Activated CD8-positive, alpha-beta memory T cell treated with anti-CD3 and anti-CD28 coated beads, Interleukin-2, amount 10 ng/mL, durations not matched to agents 7 days and 5 days (primary cell): ENCODE data around the gene PDE4A. TPM values are rescaled to one million over a fixed set of nuclear protein-coding genes. Genes with fewer than 3 reads are reported as not detected.
"Not testable (repeated sequence)": the region's sequence is repeated elsewhere in the genome, so short reads cannot be mapped to it uniquely, and the experiment has no call there.

Experiments
- ATAC-seq: fragments of 150-1000 bp; cut with Tn5 transposase; one replicate; pipeline ENCODE4 v1.10.0; 2021; ENCODE audit warnings: moderate library complexity
- CTCF ChIA-PET: fragments of 350-600 bp; sonication (Branson Sonifier 250); formaldehyde crosslinking; loops from one replicate; lab custom pipeline; 2021; ENCODE audit warnings: antibody characterized with exemption; lab: Charles Lee
- DNase-seq: peaks from one replicate; pipeline ENCODE4 v3.0.0-alpha.2; 2020
- H3K27ac Mint-ChIP-seq: one replicate; pipeline ENCODE4 v1.8.0; 2021; ENCODE audit warnings: mild to moderate bottlenecking, mixed read lengths
- H3K27me3 Mint-ChIP-seq: one replicate; pipeline ENCODE4 v1.8.0; 2021; ENCODE audit warnings: mixed read lengths
- H3K36me3 Mint-ChIP-seq: one replicate; pipeline ENCODE4 v1.8.0; 2021; ENCODE audit warnings: mild to moderate bottlenecking, mixed read lengths
- H3K4me1 Mint-ChIP-seq: one replicate; pipeline ENCODE4 v1.8.0; 2021; ENCODE audit warnings: mixed read lengths
- H3K4me3 Mint-ChIP-seq: one replicate; pipeline ENCODE4 v1.8.0; 2021; ENCODE audit warnings: mild to moderate bottlenecking, moderate library complexity, mixed read lengths
- H3K9me3 Mint-ChIP-seq: one replicate; pipeline ENCODE4 v1.8.0; 2022; ENCODE audit warnings: low read depth, mixed read lengths
- total RNA-seq, 2 experiments: library from RNA; stranded (reverse); gene quantifications; one replicate each; pipeline ENCODE4 v1.2.3, GENCODE V29; 2021

Gene PDE4A
- 100 to 1,000 TPM in 1 of 2 experiments, 10 to 100 TPM in 1; 74.9 to 103 TPM for total RNA-seq

DNA sequence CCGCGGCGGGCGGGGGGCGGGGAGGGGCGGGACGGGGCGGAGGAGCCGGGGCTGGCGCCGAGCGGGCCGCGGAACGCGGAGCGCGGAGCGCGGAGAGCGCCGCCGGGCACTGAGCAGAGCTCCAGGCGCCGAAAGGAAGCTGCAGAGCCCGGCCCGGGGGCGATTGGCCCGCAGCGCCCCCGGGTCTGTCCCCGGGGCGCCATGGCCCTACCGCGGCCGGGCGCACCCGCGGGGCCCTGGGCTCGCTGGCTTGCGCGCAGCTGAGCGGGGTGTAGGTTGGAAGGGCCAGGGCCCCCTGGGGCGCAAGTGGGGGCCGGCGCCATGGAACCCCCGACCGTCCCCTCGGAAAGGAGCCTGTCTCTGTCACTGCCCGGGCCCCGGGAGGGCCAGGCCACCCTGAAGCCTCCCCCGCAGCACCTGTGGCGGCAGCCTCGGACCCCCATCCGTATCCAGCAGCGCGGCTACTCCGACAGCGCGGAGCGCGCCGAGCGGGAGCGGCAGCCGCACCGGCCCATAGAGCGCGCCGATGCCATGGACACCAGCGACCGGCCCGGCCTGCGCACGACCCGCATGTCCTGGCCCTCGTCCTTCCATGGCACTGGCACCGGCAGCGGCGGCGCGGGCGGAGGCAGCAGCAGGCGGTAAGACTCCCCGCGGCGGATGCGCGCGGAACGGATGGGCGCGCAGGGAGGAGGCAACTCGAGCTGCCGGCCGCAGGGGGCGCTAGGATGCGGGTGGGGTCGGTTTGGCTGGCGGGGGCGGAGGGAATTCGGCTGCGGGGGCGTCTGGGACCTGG lies at the start of gene PDE4A:
Gene PDE4A (plus strand): TSS at position 95 of the 796 bp plus-strand sequence. CDS start 227 bp downstream, at position 322.
- Mint-ChIP-seq H3K4me3 (peak within 1 kb of the TSS; percentile 85), H3K4me1 (peaks cover 75% of the 10 kb centered on the region)

DNA sequence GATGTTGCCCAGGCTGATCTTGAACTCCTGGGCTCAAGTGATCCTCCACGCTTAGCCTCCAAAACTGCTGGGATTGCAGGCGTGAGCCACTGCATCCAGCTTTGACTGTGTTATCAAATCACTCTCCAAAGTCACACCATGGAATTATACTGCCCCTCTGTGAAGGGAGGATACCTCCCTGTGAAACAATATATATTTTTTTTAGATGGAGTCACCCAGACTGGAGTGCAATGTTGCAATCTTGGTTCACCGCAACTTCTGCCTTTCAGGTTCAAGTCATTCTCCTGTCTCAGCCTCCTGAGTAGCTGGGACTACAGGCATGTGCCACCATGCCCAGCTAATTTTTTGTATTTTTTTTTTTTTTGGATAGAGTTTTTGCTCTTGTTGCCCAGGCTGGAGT lies 47.6 kb upstream of the PDE4A start:
- Mint-ChIP-seq H3K27ac (no peak overlapping the region), H3K4me3 (no peak overlapping the region), H3K27me3 (no peaks in the 10 kb centered on the region), H3K36me3 (peaks cover 30% of the 10 kb centered on the region), H3K9me3 (no peaks in the 10 kb centered on the region), H3K4me1 (peaks cover 18% of the 10 kb centered on the region)
- DNase-seq (no peak), ATAC-seq (no peak)
- CTCF ChIA-PET: interaction anchor here (1.4 to 1.7 kb wide), 2 partner anchors 16 to 103 kb away, joined by 4 to 12 read pairs; no protein-coding TSS in a partner anchor

More for the DNA sequence above, at the start of gene PDE4A:
- peaks cover 4% of the 10 kb centered on the region for H3K27me3 Mint-ChIP-seq
- H3K27ac Mint-ChIP-seq: peak within 1 kb of the TSS; percentile 84
- H3K9me3 Mint-ChIP-seq: no peaks in the 10 kb centered on the region
- DNase-seq (peak; percentile 89), ATAC-seq (peak; percentile 12)
- CTCF ChIA-PET: interaction anchor here (1.0 to 23.1 kb wide), 12 partner anchors 12 to 230 kb away, joined by 3 to 1020 read pairs (median 3); partner anchors contain the start of genes CDC37, ICAM1 and MRPL4
- peaks cover 13% of the 10 kb centered on the region for H3K36me3 Mint-ChIP-seq

- Mint-ChIP-seq H3K27me3 (no peaks in the 10 kb centered on the region), H3K27ac (no peak overlapping the region), H3K9me3 (no peaks in the 10 kb centered on the region), H3K4me1 (peaks cover 13% of the 10 kb centered on the region), H3K4me3 (no peak overlapping the region), H3K36me3 (peaks cover 27% of the 10 kb centered on the region)
- ATAC-seq: no peak
- no peak for DNase-seq
- CTCF ChIA-PET: interaction anchor here (0.9 to 1.4 kb wide), 3 partner anchors 14 to 116 kb away, joined by 3 to 5 read pairs (median 3); no protein-coding TSS in a partner anchor
Measured at GRCh38 chr19:10374931-10375330, 45.4 kb upstream of the PDE4A start.

DNA sequence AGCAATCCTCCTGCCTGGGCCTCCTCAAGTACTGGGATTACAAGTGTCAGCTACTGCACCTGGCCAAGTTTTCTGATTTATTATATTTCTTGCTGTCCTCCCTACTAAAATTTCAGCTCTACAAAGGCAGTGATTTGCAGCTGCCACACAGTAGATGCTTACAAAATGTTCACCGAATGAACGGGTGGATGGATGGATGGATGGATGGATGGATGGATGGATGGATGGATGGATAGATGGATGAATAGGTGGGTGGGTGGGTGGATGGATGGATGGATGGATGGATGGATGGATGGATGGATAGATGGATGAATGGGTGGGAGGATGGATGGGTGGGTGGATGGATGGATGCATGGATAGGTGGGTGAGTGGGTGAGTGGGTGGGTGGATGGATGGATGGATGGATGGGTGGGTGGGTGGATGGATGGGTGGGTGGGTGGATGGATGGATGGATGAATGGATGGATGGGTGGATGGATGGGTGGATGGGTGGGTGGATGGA lies 43.1 kb upstream of the PDE4A start:
- H3K27me3 Mint-ChIP-seq, H3K4me3 Mint-ChIP-seq, H3K27ac Mint-ChIP-seq, ATAC-seq, H3K9me3 Mint-ChIP-seq, DNase-seq: not testable (repeated sequence)
- peaks cover 23% of the 10 kb centered on the region for H3K4me1 Mint-ChIP-seq
- peaks cover 30% of the 10 kb centered on the region for H3K36me3 Mint-ChIP-seq
- CTCF ChIA-PET: interaction anchor here (5.6 kb wide), 1 partner anchor 13 kb away, joined by 79 read pairs; no protein-coding TSS in a partner anchor

- DNase-seq (no peak), ATAC-seq (no peak)
- Mint-ChIP-seq H3K36me3 (peaks cover 28% of the 10 kb centered on the region), H3K4me1 (peaks cover 23% of the 10 kb centered on the region), H3K27ac (no peak overlapping the region), H3K4me3 (no peak overlapping the region), H3K27me3 (no peaks in the 10 kb centered on the region), H3K9me3 (no peaks in the 10 kb centered on the region)
- CTCF ChIA-PET: interaction anchor here (3.4 to 12.5 kb wide), 3 partner anchors 12 to 119 kb away, joined by 16 to 320 read pairs (median 79); partner anchors contain the start of gene ICAM1
Measured at GRCh38 chr19:10378124-10378523, 42.2 kb upstream of the PDE4A start.

DNA sequence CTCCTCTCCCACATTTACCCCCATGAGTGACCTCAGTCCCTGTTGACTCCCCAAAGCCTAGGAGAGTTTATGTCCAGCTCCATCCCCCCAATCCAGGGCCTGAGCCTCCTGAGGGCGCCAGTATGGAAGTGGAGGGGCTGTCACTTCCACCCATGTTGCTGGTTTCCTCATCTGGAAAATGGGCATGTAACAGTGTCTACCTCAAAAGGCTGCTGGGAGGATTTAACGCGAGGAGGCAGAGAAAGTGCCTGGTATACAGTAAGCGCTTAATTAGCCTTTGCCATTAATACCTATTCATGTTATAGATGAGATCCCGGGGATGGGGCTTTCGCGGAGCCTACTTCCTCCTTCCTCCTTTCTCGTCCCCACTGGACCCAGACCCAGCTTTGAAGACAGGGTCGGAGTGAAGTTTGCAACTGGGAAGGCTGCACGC lies 40.4 kb upstream of the PDE4A start:
- Mint-ChIP-seq H3K27me3 (no peaks in the 10 kb centered on the region), H3K9me3 (no peaks in the 10 kb centered on the region), H3K4me1 (peaks cover 23% of the 10 kb centered on the region), H3K4me3 (peak overlapping the region; percentile 90), H3K36me3 (peaks cover 23% of the 10 kb centered on the region), H3K27ac (peak overlapping the region; percentile 94)
- CTCF ChIA-PET: interaction anchor here (0.6 to 12.5 kb wide), 14 partner anchors 10 to 281 kb away, joined by 3 to 320 read pairs (median 4); partner anchors contain the start of genes CDC37, ICAM1 and RAVER1
- no peak for DNase-seq
- ATAC-seq: peak; percentile 2

GRCh38 chr19:10380313-10381102 lies 39.8 kb upstream of the PDE4A start, which contains the start of gene TYK2:
Gene TYK2, minus strand, starts transcription at chr19:10380572. Its CDS starts 2,166 bp downstream, at chr19:10378406.
- Mint-ChIP-seq H3K27ac (peak within 1 kb of the TSS; percentile 94), H3K4me1 (peaks cover 21% of the 10 kb centered on the region), H3K36me3 (peaks cover 21% of the 10 kb centered on the region), H3K27me3 (no peaks in the 10 kb centered on the region), H3K4me3 (peak within 1 kb of the TSS; percentile 90), H3K9me3 (no peaks in the 10 kb centered on the region)
- CTCF ChIA-PET: interaction anchor here (0.6 to 12.5 kb wide), 15 partner anchors 10 to 282 kb away, joined by 3 to 320 read pairs (median 4); partner anchors contain the start of genes CDC37, ICAM1 and RAVER1
- DNase-seq (peak; percentile 98), ATAC-seq (peak; percentile 97)

- H3K4me3 Mint-ChIP-seq, DNase-seq, H3K27ac Mint-ChIP-seq, ATAC-seq, H3K9me3 Mint-ChIP-seq, H3K27me3 Mint-ChIP-seq: not testable (repeated sequence)
- Mint-ChIP-seq H3K4me1 (peaks cover 21% of the 10 kb centered on the region), H3K36me3 (peaks cover 15% of the 10 kb centered on the region)
- CTCF ChIA-PET: interaction anchor here (0.7 to 12.5 kb wide), 5 partner anchors 20 to 183 kb away, joined by 3 to 320 read pairs (median 7); partner anchors contain the start of genes CDC37 and ICAM1
Measured at GRCh38 chr19:10383223-10383499, 37.2 kb upstream of the PDE4A start.

DNA sequence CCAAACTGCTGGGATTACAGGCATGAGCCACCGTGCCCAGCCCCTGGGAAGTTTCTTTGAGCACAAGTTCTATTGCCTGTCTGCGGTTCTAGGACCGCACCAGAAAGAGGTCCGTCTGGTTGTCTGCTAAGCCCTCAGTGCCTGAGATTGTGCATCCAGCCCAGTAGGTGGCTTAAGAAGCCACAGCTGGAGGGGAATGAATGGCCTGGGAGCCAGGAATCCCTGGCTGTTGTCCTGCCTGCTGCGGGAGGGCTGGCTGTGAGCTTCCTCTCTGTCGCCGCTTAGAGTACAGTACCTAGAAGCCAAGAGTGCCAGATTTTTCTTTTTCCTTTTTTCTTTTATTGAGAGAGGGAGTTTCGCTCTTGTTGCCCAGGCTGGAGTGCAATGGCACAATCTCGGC lies 35.8 kb upstream of the PDE4A start:
- Mint-ChIP-seq H3K9me3 (no peaks in the 10 kb centered on the region), H3K36me3 (peaks cover 6% of the 10 kb centered on the region), H3K27me3 (no peaks in the 10 kb centered on the region), H3K27ac (no peak overlapping the region), H3K4me1 (peaks cover 17% of the 10 kb centered on the region), H3K4me3 (no peak overlapping the region)
- DNase-seq: no peak
- ATAC-seq: no peak
- CTCF ChIA-PET: interaction anchor here (1.4 to 12.5 kb wide), 3 partner anchors 19 to 129 kb away, joined by 4 to 339 read pairs (median 320); partner anchors contain the start of genes CDC37, ICAM1 and MRPL4

GRCh38 chr19:10388957-10389356 lies 31.4 kb upstream of the PDE4A start:
- H3K4me3 Mint-ChIP-seq: no peak overlapping the region
- ATAC-seq: peak; percentile 73
- peaks cover 15% of the 10 kb centered on the region for H3K36me3 Mint-ChIP-seq
- H3K4me1 Mint-ChIP-seq: peaks cover 6% of the 10 kb centered on the region
- peak; percentile 85 for DNase-seq
- no peaks in the 10 kb centered on the region for H3K27me3 Mint-ChIP-seq
- H3K27ac Mint-ChIP-seq: peak overlapping the region; percentile 3
- CTCF ChIA-PET: interaction anchor here (0.6 to 12.5 kb wide), 49 partner anchors 8 to 458 kb away, joined by 3 to 339 read pairs (median 5); partner anchors contain the start of genes CDC37, DNMT1, FDX2 and ICAM1
- H3K9me3 Mint-ChIP-seq: no peaks in the 10 kb centered on the region

DNA sequence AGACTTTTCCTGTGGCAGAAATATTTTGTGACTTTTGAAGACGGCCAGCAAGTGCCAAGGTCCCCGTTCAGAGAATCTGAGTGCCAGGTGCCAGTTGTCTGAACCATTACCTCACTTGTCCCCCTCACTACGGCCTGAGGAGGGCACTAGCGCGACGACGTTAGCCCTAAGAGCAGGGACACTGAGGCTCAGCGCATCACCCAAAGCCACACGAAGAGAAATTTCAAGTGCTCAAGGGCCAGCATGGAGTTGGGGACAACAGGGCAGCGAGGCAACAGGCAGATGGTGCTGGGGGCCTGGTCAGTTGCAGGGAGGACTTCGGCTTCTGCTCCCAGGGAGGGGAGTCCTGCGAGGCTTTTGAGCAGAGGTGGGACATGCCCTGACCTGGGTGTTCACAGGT lies 30.5 kb upstream of the PDE4A start:
- H3K9me3 Mint-ChIP-seq: no peaks in the 10 kb centered on the region
- DNase-seq: no peak

GRCh38 chr19:10390652-10391286 lies 29.6 kb upstream of the PDE4A start:
- Mint-ChIP-seq H3K36me3 (peaks cover 24% of the 10 kb centered on the region), H3K9me3 (no peaks in the 10 kb centered on the region), H3K27me3 (no peaks in the 10 kb centered on the region), H3K27ac (no peak overlapping the region), H3K4me1 (peaks cover 6% of the 10 kb centered on the region), H3K4me3 (no peak overlapping the region)
- ATAC-seq (peak; percentile 62), DNase-seq (peak; percentile 81)
- CTCF ChIA-PET: interaction anchor here (0.6 to 12.5 kb wide), 22 partner anchors 11 to 150 kb away, joined by 3 to 339 read pairs (median 4); partner anchors contain the start of genes CDC37, ICAM1, MRPL4 and TYK2

More for the DNA sequence above, 30.5 kb upstream of the PDE4A start:
- CTCF ChIA-PET: interaction anchor here (0.6 to 12.5 kb wide), 35 partner anchors 10 to 459 kb away, joined by 3 to 339 read pairs (median 6); partner anchors contain the start of genes CDC37, DNMT1, ICAM1 and ICAM5
- Mint-ChIP-seq H3K36me3 (peaks cover 18% of the 10 kb centered on the region), H3K27me3 (no peaks in the 10 kb centered on the region), H3K4me1 (peaks cover 6% of the 10 kb centered on the region), H3K4me3 (no peak overlapping the region), H3K27ac (no peak overlapping the region)
- ATAC-seq: no peak
